ENCODE results near the gene ASS1.

Gene ASS1

DNA sequence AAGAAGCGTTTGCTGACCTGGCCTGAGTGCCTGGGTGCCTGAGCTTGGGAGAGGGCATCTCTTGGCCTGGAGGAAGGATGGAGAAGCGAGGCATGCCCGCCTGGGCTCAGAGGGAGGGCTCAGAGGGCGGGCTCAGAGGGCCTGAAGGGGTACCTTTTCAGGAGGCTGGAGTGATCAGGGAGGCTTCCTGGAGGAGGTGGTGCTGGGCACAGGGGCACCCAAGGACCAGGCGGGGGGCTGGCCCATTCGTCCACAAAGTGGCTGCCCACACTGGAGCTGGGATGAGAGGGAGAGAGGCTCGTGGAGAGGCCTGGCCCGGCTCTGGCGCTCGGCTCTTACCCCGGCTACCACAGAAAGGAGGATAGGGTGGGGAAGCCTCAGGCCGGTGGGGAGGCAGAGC, 32.8 kb downstream of the ASS1 start:
- no peak for DNase-seq

GRCh38 chr9:130478152-130478551, 33.4 kb downstream of the ASS1 start:
- DNase-seq, result no peak

DNA sequence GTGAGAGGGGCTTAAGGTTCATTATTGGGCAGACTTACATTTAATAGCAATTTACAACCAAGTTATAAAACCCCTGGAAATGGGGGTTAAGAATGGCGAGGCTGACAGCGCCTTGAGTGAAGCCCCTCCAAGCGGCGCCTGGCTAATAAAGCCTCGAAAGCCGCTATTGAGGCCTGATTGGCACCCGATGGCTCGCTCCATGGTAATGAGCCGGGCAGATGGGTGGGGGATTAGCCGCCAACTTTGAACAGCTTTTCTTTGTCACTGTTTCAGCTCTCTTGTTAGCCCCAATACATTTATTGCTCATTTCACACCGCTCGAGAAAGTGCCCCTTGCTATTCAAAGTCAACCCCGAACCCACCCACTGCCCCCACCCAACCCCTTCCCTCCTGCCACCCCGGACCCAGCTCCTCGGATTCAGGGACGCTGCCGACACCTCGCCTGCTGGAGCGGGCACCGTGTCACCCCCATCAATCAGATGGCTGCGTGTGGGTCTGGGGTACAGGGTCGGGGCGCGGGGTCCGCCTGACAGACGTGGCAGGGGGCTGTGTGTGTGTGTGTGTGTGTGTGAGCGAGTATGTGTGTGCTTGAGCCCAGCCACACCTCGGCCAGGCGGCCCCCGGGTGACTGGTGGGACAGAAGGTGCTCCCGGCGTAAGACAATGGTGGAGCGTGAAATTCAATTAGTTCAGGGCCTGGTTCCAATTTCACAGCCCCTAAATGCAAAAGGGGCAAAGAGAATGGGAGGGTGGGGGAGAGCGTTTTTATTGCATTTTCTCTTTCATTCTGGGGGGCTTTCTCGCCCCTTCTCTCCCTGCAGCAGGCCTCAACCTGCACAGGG, 34.2 kb downstream of the ASS1 start:
- DNase-seq, result no peak

- no peak for DNase-seq
Observed at GRCh38 chr9:130479587-130479986, 34.8 kb downstream of the ASS1 start.

DNA sequence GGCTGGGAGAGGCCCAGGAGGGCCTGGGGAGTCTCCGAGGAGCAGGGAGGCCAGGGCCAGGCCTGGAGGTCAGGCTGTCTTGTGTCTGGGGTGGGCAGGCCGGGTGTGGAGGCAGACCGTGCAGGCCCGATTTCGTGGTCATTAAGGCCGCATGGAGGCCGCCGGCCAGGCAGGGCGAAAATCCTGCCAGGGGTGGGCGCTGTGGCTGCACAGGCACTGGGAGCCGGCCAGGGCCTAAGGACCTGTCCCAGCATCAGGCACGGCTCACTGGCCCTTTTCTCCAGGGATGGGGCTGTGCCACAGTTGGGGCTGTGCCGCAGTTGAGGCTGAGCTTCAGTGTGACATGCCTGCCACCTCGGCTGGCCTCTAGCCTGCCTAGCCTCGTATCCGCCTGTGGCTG, 35.9 kb downstream of the ASS1 start:
- no peak for DNase-seq

GRCh38 chr9:130482463-130482862, 37.7 kb downstream of the ASS1 start:
- no peak for DNase-seq

- DNase-seq, result no peak
Observed at GRCh38 chr9:130483371-130483971, 38.7 kb downstream of the ASS1 start.

DNA sequence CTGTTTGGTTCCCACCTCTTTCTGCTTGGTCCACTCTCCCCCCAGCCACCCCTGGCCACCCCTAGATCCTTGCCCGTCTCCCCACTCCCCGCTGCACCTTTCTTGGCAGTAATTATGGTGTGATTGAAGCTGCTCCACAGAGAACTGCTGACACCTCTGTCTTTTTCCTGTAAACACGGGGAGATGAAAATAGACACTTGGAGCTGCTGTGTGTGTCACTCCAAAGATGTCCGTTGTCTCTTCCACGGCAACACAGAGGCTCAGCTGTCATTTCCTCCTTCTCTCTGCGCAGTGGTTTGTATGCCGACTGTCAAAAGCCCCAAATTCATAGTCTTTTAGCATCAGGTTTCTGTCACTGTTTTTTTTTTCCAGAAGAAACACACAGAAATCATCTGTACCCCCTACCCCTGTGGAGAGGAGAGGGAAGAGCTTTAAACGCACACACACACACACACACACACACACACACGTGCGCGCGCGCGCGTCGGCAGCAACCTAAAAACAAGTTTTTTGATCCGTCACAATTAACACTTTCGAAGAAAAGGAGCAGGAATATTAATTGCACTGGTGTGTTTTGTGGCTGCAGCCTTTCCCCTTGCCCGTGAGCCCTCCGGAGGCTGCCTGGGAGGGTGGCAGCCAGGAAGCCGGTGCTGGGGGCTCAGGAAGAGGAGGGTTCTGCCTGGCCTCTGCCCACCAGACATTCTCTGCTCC, 39.8 kb downstream of the ASS1 start:
- no peak for DNase-seq

GRCh38 chr9:130486103-130486502, 41.3 kb downstream of the ASS1 start:
- no peak for DNase-seq

DNA sequence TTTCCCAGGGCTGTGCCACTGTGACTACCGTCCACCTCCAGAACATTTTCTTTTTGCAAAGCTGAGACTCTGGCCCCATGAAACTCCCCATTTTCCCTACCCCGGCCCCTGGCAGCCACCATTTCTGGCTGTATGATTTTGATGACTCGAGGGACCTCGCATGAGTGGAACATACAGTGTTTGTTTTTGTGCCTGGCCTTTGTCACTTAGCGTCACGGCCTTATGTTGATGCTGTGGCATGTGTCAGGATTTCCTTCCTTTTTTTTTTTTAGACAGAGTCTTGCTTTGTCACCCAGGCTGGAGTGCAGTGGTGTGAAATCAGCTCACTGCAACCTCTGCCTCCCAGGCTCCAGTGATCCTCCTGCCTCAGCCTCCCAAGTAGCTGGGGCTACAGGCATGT, 42.7 kb downstream of the ASS1 start:
- DNase-seq, result no peak

- no peak for DNase-seq
Observed at GRCh38 chr9:130488621-130489330, 44.0 kb downstream of the ASS1 start.

- no peak for DNase-seq
Observed at GRCh38 chr9:130490981-130491380, 46.2 kb downstream of the ASS1 start.

DNA sequence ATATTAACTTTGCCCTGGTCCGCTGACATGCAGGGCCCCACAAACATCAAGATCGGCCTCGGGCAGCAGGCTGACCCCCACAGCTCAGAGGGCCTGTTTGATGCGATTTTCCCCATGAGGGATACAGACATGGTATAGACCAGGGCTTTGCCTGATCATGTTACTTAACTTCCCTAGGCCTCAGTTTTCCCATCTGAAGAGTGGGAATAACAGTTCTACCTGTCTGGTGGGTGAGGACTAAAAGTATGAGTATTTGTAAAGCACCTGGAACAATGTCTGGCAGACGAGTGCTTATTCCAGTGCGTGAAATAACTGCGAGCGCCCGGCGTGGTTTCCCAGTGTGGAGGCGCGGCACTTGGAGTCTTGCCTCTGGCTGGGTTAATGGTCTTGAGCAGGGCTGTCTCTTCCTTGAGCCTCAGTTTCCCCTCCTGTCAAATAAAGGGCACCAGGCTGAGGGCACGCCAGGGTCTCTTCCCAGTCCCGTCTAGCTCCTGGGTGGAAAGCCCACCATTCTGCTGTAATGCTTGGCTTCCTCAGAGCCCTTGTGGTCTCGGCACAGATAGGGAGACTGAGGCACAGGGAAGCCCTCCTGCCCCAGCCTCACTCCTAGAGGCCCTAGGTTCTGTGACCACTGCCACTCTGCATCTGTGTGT, 47.2 kb downstream of the ASS1 start:
- DNase-seq, result no peak

DNA sequence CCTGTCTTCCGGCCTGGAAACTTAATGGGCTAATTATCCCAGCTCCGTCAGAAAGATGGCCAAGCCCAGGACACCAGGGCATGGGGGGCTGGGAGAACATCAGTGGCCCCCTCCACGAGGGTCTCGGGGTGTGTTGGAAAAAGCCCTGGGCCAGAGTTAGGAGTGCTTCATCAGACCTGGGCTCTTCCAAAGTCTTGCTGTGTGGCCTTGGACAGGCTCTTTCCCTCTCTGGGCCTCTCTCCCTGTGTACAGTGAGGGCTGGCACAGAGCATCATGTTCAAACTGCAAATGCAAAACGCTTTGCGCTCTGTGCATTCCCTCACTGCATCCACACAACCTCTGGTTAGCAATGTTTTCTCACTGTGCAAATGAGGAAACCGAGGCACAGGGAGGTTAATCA, 48.3 kb downstream of the ASS1 start:
- no peak for DNase-seq

DNA sequence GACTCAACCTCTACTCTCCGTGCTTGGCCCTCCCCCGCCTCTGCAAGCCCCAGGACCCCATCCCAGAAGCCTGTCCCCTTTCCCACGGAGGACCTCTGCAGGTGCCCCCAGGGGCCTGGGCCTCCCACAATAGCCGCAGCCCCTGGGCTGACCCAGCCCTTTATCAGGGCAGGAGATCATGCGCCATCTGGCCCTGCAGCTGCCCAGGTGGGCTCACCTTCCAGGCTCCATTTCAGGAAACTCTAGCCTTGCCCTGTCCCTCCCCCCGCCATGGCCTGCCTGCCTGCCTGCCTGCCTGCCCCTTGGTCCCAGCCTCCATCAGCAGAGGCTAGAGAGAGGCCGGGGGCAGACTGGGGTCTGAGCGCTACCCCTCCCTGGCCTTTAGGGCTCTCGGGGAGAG, 48.7 kb downstream of the ASS1 start:
- DNase-seq, result no peak

GRCh38 chr9:130495067-130495466, 50.3 kb downstream of the ASS1 start:
- no peak for DNase-seq

- no peak for DNase-seq
Observed at GRCh38 chr9:130497139-130497538, 52.4 kb downstream of the ASS1 start.

- DNase-seq, result no peak
Observed at GRCh38 chr9:130498298-130498917, 53.6 kb downstream of the ASS1 start.

DNA sequence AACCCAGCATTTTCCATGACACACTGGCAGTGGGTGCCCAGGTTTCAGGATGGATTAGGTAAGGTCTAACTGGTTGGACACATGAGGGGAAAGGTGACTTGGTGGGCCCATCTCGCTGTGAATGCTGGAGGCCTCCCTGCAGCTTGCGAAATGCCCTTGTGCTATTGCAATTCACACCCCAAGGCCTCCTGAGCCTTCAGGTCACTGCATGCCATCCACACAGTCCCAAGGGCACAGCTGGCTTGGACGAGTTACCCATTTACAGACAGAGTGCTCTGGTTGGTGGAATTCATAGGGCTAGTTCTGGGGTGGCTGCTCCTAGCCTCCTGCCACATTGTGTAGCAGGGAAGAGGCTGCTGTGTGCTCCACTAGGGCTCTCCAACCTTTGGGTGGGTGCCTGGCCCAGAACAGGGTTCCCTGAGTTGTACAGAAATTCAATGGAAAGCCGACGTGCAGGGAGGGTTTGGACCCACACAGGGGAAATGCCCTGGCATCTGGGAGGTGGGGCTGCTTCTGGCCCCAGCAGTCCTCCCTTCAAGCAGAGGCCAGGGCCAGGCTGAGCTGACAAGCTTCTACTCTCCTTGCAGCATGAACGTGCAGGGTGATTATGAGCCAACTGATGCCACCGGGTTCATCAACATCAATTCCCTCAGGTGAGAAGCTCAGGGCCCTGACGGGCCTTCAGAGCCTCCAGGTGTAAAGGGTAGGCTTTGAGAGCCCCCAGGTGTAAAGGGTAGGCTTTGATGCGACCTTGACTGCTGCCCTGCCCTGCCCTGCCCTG, 54.3 kb downstream of the ASS1 start:
- DNase-seq, result no peak

GRCh38 chr9:130499804-130500263, 55.1 kb downstream of the ASS1 start:
- DNase-seq, result no peak

Measured in activated T-cell treated with anti-CD3 and anti-CD28 coated beads for 4 hours (primary cell).